Kidney (tissue), 14 donors: ENCODE data around the gene CCNY. TPM values are rescaled to one million over a fixed set of nuclear protein-coding genes. Genes with fewer than 3 reads are reported as not detected.

Experiments
- DNase-seq, 5 donors: peaks; one replicate each; pipeline ENCODE4 v3.0.0-alpha.2; 2013 to 2020
- FAIRE-seq: peaks from 2 replicates; lab custom pipeline; 2012; peaks lifted over from hg19 to GRCh38; lab: Jason Lieb, UNC
- H3K27ac ChIP-seq, 2 donors: one replicate each; pipeline ENCODE4 v1.7.0; 2013; ENCODE audit warnings: low read depth in 2 of 2, low read length in 2 of 2, inconsistent platforms in 1 of 2
- H3K27me3 ChIP-seq: one replicate; pipeline ENCODE4 v1.7.1; 2013; ENCODE audit warnings: low read length, inconsistent platforms; ENCODE audit not compliant: control insufficient read depth, insufficient read depth
- H3K36me3 ChIP-seq, 3 donors: one replicate each; pipeline versions ENCODE4 v1.7.0 to v1.7.1; 2013; ENCODE audit warnings: low read length in 3 of 3, control low read depth in 1 of 3, inconsistent platforms in 1 of 3; ENCODE audit not compliant: insufficient read depth in 3 of 3, control insufficient read depth in 2 of 3
- H3K4me1 ChIP-seq, 3 donors: one replicate each; pipeline versions ENCODE4 v1.7.0 to v1.7.1; 2013; ENCODE audit warnings: low read length in 3 of 3, inconsistent platforms in 1 of 3, low read depth in 1 of 3; ENCODE audit not compliant: control insufficient read depth in 2 of 3, insufficient read depth in 2 of 3
- H3K4me3 ChIP-seq, 3 donors: one replicate each; pipeline versions ENCODE4 v1.7.0 to v1.8.1; 2013; ENCODE audit warnings: low read length in 3 of 3, control low read depth in 1 of 3, inconsistent platforms in 1 of 3
- H3K9ac ChIP-seq, 3 donors: one replicate each; pipeline versions ENCODE4 v1.7.0 to v1.7.1; 2013; ENCODE audit warnings: low read length in 3 of 3, control low read depth in 1 of 3, inconsistent platforms in 1 of 3
- H3K9me3 ChIP-seq, 3 donors: one replicate each; pipeline versions ENCODE4 v1.7.0 to v1.7.1; 2013; ENCODE audit warnings: low read length in 3 of 3, control low read depth in 1 of 3, inconsistent platforms in 1 of 3; ENCODE audit not compliant: control insufficient read depth in 2 of 3, insufficient read depth in 1 of 3
- CTCF ChIP-seq: IDR thresholded peaks from 3 replicates; pipeline ENCODE4 v1.5.1; 2012; ENCODE audit warnings: mild to moderate bottlenecking, moderate library complexity, borderline replicate concordance; ENCODE audit not compliant: insufficient read depth; ENCODE audit errors: extremely low read depth
- intact Hi-C: fragments of 100-400 bp; cut with DNase I; formaldehyde crosslinking; loops from one replicate; pipeline ENCODE4 v1.11.1; 2022
- polyA plus RNA-seq: library from polyadenylated mRNA; stranded (reverse); fragments of 350-450 nt; fragmentation: Illumina TruSeq; extraction: RNeasy Lipid Tissue Mini Kit (QIAGEN cat#74804); gene quantifications from one replicate; pipeline ENCODE4 v1.2.3, GENCODE V29; 2014; ENCODE audit warnings: low read depth, low replicate concordance; ENCODE audit not compliant: insufficient read depth
- total RNA-seq: library from RNA; stranded (reverse); fragmentation: NEBNext Ultra II Directional; extraction: Animal tissue kit (Norgen Biotek cat#: 25700); gene quantifications from one replicate; pipeline ENCODE4 v1.2.1, GENCODE V29; 2021
- donor health status: control.
- donor health status: control.
- donor health status: control.
- donor health status: control.
- donor health status: control.
- donor health status: DM: yes; HTN: yes; CAD: no.
- donor health status: Normal renal cell carcinoma (clear cell type).

The CCNY gene
- total and polyA plus RNA-seq, 2 donors from 2014 or later, result 45.6 to 77.2 TPM

GRCh38 chr10:35607475-35608327 is 271.4 kb downstream of the CCNY start:
- H3K27me3 ChIP-seq, result peaks cover 3% of the 10 kb centered on the region
- no peak for TF ChIP-seq CTCF
- H3K9me3 ChIP-seq, result no peaks in the 10 kb centered on the region
- no peaks in the 10 kb centered on the region for H3K36me3 ChIP-seq
- no peak overlapping the region for H3K9ac ChIP-seq
- peak overlapping the region; percentile 24 to 52 (median 25) for H3K4me3 ChIP-seq
- intact Hi-C loops, result no loop called here
- DNase-seq (peak; percentile 37 to 72 (median 43)), FAIRE-seq (no peak)
- H3K27ac ChIP-seq, result no peak overlapping the region
- no peaks in the 10 kb centered on the region for H3K4me1 ChIP-seq

- Histone ChIP-seq H3K4me1 (no peaks in the 10 kb centered on the region), H3K27ac (no peak overlapping the region), H3K9ac (no peak overlapping the region), H3K27me3 (peaks cover 3% of the 10 kb centered on the region), H3K4me3 (no peak overlapping the region), H3K9me3 (no peaks in the 10 kb centered on the region), H3K36me3 (no peaks in the 10 kb centered on the region)
- intact Hi-C loops, result no loop called here
- no peak for TF ChIP-seq CTCF
- peak in 1 of 5 donors; percentile 58 for DNase-seq
- FAIRE-seq, result no peak
Measured at GRCh38 chr10:35608328-35608672, 272.0 kb downstream of the CCNY start.

GRCh38 chr10:35611750-35612149 is 275.4 kb downstream of the CCNY start:
- Histone ChIP-seq H3K9ac (no peak overlapping the region), H3K27ac (no peak overlapping the region), H3K4me3 (no peak overlapping the region), H3K4me1 (no peaks in the 10 kb centered on the region), H3K27me3 (peaks cover 3% of the 10 kb centered on the region), H3K9me3 (no peaks in the 10 kb centered on the region), H3K36me3 (no peaks in the 10 kb centered on the region)
- no peak for TF ChIP-seq CTCF
- intact Hi-C loops, result no loop called here
- FAIRE-seq, result no peak
- DNase-seq, result no peak
